OCI-M2 (cell line): ENCODE measurements around the gene TP53INP2.
"Not testable (repeated sequence)": the region's sequence is repeated elsewhere in the genome, so short reads cannot be mapped to it uniquely, and the experiment has no call there.

Source experiments
- DNase-seq: peaks from one replicate; lab custom pipeline; 2025; ENCODE audit not compliant: unreplicated experiment; lab: John Stamatoyannopoulos, UW

Gene TP53INP2

GRCh38 chr20:34720266-34720665, 16.1 kb downstream of the TP53INP2 start:
- no peak for DNase-seq

- not testable (repeated sequence) for DNase-seq
Observed at GRCh38 chr20:34722560-34722959, 18.4 kb downstream of the TP53INP2 start.

GRCh38 chr20:34724172-34724571, 20.0 kb downstream of the TP53INP2 start:
- DNase-seq, result no peak

- DNase-seq, result no peak
Observed at GRCh38 chr20:34729416-34729815, 25.3 kb downstream of the TP53INP2 start.

GRCh38 chr20:34732523-34732922, 28.4 kb downstream of the TP53INP2 start:
- DNase-seq, result no peak

- no peak for DNase-seq
Observed at GRCh38 chr20:34736106-34736735, 32.1 kb downstream of the TP53INP2 start.

DNA sequence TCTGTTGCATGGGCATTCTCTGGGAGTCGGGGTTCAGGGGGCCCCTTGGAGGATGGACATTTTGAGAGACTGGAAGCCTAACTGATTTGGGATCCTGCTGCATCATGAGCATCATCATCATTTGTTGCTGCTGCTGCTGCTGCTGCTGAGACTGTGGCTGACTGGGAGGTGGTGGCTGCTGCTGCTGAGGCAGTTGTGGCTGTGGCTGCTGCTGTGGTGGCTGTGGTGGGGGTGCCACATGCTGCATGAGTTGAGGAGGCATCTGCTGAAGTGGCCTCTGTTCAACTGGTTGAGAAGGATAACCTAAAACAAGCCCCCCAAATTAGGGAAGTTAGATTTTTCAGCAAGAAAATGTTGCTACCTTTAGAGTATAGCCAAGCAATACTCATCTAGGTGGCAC, 38.9 kb downstream of the TP53INP2 start:
- DNase-seq, result no peak

DNA sequence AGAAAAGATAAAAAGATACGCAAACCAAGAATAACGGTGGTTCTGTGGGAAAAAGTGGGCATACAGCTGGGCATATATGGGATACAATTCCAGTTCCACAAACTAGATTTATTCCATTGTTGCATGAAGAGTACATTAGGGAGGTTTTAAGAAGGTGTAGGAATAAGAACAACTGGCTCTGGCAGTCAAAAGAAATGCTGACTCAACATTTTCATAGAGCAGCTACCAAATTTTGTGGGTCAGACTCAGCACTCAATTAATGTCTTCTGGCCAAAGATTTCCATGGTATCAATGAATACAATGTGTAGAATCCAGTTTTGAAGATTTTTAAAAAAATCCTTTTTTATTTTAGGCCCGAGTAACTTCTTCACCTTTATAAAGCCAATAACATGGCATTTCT, 40.2 kb downstream of the TP53INP2 start:
- no peak for DNase-seq

- DNase-seq, result no peak
Observed at GRCh38 chr20:34744847-34745246, 40.7 kb downstream of the TP53INP2 start.

- DNase-seq, result no peak
Observed at GRCh38 chr20:34746674-34747073, 42.5 kb downstream of the TP53INP2 start.

DNA sequence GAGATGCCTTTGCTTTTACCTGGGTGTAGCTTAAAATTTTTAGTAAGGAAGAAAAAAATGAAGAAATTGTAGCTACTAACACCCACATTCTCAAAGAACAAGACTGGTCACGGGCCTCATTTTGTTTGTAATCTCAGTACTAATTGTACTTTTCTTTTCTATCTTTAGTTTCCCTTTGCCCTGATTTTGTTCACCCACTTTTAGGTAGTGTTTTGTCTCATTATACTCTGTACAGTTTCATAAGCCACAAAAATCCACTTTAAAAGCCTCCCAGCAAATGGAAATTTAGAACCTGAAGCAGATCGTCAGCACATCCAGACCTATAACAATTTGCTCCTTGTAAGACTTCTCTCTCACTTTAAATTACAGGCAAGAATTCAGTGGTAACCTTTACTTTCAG, 43.3 kb downstream of the TP53INP2 start:
- no peak for DNase-seq

DNA sequence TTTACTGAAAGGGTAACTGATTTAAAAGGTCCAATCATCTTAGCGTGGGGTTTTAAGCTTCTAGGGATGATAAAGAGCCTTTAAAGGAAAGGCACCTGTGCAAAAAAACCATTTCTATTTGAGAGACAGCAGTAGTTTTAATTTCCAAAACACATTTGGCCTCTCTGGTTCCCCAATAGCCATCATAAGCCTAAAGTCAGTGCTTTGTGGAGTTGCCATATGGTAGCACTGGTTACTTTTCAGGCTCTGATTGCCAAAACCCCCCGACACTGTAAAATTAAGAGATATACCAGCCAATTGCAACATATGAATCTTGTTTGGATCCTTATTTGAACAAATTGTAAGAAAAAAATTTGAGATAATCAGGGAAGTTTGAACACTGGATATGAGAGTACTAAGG, 44.6 kb downstream of the TP53INP2 start:
- DNase-seq, result no peak

DNA sequence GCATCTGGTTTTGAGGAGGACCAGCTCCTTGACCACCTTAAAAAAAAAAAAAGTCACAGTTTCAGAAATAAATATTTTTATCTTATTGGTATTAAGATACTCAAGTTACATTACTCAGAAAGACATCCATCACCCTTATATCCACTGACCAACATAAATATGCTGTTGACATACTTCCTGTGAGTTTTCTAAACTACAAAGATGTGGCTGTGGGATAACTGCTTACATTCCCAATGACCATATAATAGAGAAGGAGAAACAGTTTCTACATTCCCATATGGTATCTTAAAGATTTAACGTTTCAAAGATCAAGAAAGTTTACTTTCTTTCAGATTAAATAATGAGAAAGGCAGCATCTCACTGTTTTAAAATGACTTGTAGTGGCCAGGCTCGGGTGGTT, 46.3 kb downstream of the TP53INP2 start:
- DNase-seq, result no peak

DNA sequence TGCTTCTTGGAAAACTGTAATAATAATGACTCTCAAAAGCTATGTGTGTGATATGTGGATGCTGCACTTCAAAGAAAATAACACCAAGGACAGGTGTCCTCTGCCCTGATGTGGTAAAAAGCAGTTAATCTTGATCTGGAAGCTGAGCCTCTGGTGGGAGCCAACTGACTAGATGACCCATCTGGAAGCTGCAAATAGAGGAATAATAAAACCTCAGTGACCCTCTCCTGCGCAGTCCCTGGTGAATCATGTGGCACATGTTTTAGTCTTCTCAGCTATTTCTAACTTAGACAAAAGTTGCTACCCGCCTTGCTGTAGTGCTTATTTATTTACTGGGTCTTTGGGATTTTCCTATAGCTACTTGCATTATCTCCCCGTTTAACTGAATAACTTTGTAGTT, 47.3 kb downstream of the TP53INP2 start:
- DNase-seq, result no peak

DNA sequence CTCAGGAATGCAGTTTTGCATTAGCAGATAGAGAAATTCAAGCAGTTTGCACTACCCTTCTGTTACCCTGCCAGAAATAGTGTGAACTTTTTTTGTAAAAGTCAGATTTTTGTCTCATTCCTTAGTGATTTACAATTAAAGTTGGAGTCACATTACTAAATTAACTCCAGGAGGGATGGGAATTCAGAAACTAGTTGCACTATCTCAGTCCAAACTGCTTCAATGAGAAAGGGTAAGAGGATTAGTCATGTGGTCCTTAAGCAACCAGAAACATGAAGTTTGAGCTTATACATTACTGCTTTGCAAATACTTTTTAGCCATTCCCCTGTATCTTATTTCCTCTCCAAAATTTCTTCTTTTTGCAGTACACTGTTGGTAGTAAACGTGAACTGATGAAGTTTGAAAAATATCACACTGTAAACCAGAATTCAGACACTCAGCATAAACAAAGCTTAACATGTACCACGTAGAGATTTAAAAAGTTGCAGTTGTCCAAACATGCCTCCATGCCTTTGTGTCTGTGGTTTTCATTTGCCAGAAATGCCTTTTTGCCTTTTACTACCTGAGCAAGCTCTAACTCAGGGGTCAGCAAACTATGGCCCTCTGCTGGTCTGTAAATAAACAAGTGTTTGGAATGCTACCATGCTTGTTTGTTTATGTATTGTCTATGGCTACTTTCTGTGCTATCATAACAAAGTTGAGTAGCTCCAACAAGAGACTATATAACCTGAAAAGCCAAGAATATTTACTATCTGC, 49.7 kb downstream of the TP53INP2 start:
- DNase-seq, result no peak

GRCh38 chr20:34754611-34755010, 50.5 kb downstream of the TP53INP2 start:
- no peak for DNase-seq

DNA sequence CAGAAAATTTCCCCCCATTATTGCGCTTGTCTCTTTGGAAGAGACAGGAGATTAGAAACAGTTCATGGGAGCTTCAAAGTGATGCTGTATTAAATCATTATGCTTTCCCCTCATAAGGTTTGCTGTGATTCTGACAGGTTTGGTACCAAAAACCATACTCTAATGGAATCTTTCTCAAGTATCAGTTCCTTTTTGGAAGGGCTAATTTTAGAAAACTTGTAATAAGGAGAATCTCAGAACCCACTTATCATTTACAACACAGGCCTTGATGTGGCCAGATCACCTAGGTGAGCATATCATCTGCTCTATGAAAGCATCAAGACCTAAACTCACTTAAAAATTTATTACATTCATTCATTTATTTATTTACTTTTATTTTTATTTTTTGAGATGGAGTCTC, 51.2 kb downstream of the TP53INP2 start:
- DNase-seq, result no peak

DNA sequence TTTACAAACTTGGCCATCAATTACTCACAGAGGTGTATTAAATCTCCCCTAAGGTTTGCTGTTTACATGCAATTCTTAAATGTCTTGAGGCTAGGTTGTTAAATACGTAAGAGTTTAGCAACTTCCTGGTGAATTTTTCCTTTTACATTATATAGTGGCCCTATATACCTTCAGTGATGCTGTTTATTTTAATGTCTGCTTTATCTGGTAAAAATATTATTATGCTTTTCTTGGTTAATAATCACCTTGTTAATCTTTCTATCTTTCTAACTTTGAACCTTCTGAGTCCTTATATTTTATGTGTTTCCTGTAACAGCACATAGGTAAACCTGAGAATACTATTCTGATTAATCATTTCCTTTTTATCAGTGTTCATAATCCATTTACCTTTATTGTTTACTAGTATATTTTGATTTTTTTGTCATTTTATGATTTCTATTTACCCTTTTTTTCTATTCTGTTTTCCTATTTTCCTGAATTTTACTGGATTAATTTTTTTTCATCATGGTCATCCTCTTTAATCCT, 57.9 kb downstream of the TP53INP2 start:
- DNase-seq, result no peak
